Measurements from ENCODE around the gene ZDHHC17. TPM values are rescaled to one million over a fixed set of nuclear protein-coding genes. Genes with fewer than 3 reads are reported as not detected.

Gene ZDHHC17
- polyA plus RNA-seq, 1 of the 3 experiments (the other 2 are of a cell fraction) = 28.6 TPM

DNA sequence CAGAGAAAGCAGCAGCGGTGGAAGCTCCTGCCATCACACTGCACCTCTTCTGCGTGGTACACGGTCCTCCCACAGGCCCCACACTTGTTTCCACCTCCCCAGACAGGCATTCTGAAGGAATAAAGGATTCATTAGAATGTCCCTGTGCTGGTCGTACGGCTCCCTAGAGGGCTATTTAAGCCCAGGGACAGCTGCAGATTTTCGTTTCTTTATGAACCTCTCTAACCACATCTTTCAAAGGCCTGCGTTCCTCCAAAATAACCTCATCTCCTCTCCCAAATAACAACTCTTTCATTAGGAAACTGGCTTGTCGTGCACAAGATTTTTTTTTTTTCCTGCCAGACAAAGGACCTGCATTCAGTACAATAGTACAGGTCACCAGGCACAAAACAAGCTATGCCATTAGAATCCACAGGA is 102.2 kb downstream of the ZDHHC17 start:
- H3K9me3 ChIP-seq = no peaks in the 10 kb centered on the region
- POLR2A ChIA-PET = no interaction called here
- H3K9me2 ChIP-seq = no peaks in the 10 kb centered on the region
- H3F3A ChIP-seq (replicated peaks; ENCODE audit: insufficient read depth) = peaks cover 19% of the 10 kb centered on the region
- CTCF ChIA-PET = interaction anchor here (2.0 kb wide), 1 partner anchor 144 kb away, joined by 7 read pairs; no protein-coding TSS in a partner anchor
- H3K4me1 ChIP-seq (ENCODE audit: control insufficient read depth in 1 of 2, insufficient read depth in 2 of 2, low read depth in 1 of 2, low read length in 1 of 2) = peaks cover 3 to 16% of the 10 kb centered on the region in 2 experiments
- no peaks in the 10 kb centered on the region; the same call in 1 of the 2 replicates for H3K79me2 ChIP-seq (ENCODE audit: insufficient read depth)
- H3K27ac ChIP-seq (ENCODE audit: low read depth in 2 of 2, low read length in 1 of 2) = no peak overlapping the region
- DNase-seq = no peak
- H3K27me3 ChIP-seq (ENCODE audit: insufficient read depth) = no peaks in the 10 kb centered on the region
- H3K4me3 ChIP-seq (ENCODE audit: low read depth in 2 of 2, low read length in 1 of 2) = no peak overlapping the region
- peaks cover 13 to 19% of the 10 kb centered on the region in 2 experiments for H3K36me3 ChIP-seq (replicated peaks in 1 of 2; ENCODE audit: control insufficient read depth in 1 of 2, insufficient read depth in 2 of 2, low read length in 1 of 2)
- 95% methylated on average over 8 of the region's 8 CpGs for WGBS (ENCODE audit: low lambda C conversion rate)
- H4K20me1 ChIP-seq (ENCODE audit: insufficient read depth) = no peaks in the 10 kb centered on the region
- H3K4me2 ChIP-seq = no peak overlapping the region
- no peak for TF ChIP-seq YY1 (IDR thresholded peaks at IDR 0.05; ENCODE audit: low read depth)
- TF ChIP-seq EZH2phosphoT487 (IDR thresholded peaks at IDR 0.05; ENCODE audit: borderline replicate concordance, low read depth) = no peak
- TF ChIP-seq FOXJ3 (CRISPR knock-in tag; IDR thresholded peaks at IDR 0.05) = no peak
- TF ChIP-seq NFIC (IDR thresholded peaks at IDR 0.05; ENCODE audit: borderline replicate concordance) = no peak
- no peak for TF ChIP-seq RCOR1 (IDR thresholded peaks at IDR 0.05; ENCODE audit: low read length)
- no peak overlapping the region for H2AFZ ChIP-seq (ENCODE audit: low read depth)
- H3K9ac ChIP-seq = no peak overlapping the region

DNA sequence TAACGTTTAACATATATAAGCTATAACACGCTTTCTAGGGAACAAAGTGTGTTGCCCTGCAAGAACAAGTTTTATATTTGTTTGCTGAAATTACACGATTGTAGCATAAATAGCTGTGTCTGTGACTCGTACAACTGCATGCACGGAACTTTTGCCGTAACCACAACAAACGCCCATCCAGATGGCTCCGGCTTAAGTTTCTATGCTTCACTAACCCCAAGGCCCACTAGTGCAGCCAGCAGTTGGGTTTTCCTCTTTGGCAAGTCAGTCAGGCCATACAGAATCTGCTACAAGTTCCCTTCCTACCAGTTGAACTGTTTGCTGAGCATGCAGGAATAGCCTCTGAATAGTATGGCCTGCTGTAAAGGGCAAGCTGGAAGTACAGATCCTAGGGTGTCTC is 102.8 kb downstream of the ZDHHC17 start:
- Histone ChIP-seq H3K9me2 (no peaks in the 10 kb centered on the region), H3F3A (replicated peaks; ENCODE audit: insufficient read depth) (peaks cover 19% of the 10 kb centered on the region), H3K4me3 (ENCODE audit: low read depth in 2 of 2, low read length in 1 of 2) (no peak overlapping the region), H3K79me2 (ENCODE audit: insufficient read depth) (no peaks in the 10 kb centered on the region; the same call in 1 of the 2 replicates), H3K9me3 (no peaks in the 10 kb centered on the region), H3K4me1 (ENCODE audit: control insufficient read depth in 1 of 2, insufficient read depth in 2 of 2, low read depth in 1 of 2, low read length in 1 of 2) (peaks cover 3 to 16% of the 10 kb centered on the region in 2 experiments), H3K4me2 (no peak overlapping the region), H3K27me3 (ENCODE audit: insufficient read depth) (no peaks in the 10 kb centered on the region), H3K27ac (ENCODE audit: low read depth in 2 of 2, low read length in 1 of 2) (no peak overlapping the region), H3K36me3 (replicated peaks in 1 of 2; ENCODE audit: control insufficient read depth in 1 of 2, insufficient read depth in 2 of 2, low read length in 1 of 2) (peaks cover 13 to 14% of the 10 kb centered on the region in 2 experiments), H4K20me1 (ENCODE audit: insufficient read depth) (no peaks in the 10 kb centered on the region), H3K9ac (no peak overlapping the region), H2AFZ (ENCODE audit: low read depth) (no peak overlapping the region)
- WGBS (ENCODE audit: low lambda C conversion rate) = 97% methylated on average over 8 of the region's 8 CpGs
- TF ChIP-seq POLR2AphosphoS5 (IDR thresholded peaks at IDR 0.05; ENCODE audit: low read depth, low read length) (no peak), EP300 (IDR thresholded peaks at IDR 0.05; ENCODE audit: borderline replicate concordance in 1 of 2, low read depth in 1 of 2, low read length in 1 of 2) (no peak), FOSL2 (IDR thresholded peaks at IDR 0.05; ENCODE audit: borderline replicate concordance, low read depth) (no peak), MEF2A (IDR thresholded peaks at IDR 0.05; ENCODE audit: borderline replicate concordance, low read depth) (no peak), YY1 (IDR thresholded peaks at IDR 0.05; ENCODE audit: low read depth) (no peak), MXI1 (IDR thresholded peaks at IDR 0.05; ENCODE audit: low read depth, low read length) (no peak), ELF1 (IDR thresholded peaks at IDR 0.05) (no peak), TCF12 (IDR thresholded peaks at IDR 0.05) (no peak), TEAD4 (IDR thresholded peaks at IDR 0.05; ENCODE audit: borderline replicate concordance, insufficient read depth) (no peak)
- TF ChIP-seq, protein P1, sequence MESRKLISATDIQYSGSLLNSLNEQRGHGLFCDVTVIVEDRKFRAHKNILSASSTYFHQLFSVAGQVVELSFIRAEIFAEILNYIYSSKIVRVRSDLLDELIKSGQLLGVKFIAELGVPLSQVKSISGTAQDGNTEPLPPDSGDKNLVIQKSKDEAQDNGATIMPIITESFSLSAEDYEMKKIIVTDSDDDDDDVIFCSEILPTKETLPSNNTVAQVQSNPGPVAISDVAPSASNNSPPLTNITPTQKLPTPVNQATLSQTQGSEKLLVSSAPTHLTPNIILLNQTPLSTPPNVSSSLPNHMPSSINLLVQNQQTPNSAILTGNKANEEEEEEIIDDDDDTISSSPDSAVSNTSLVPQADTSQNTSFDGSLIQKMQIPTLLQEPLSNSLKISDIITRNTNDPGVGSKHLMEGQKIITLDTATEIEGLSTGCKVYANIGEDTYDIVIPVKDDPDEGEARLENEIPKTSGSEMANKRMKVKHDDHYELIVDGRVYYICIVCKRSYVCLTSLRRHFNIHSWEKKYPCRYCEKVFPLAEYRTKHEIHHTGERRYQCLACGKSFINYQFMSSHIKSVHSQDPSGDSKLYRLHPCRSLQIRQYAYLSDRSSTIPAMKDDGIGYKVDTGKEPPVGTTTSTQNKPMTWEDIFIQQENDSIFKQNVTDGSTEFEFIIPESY (IDR thresholded peaks at IDR 0.05; ENCODE audit: borderline replicate concordance, low read depth) = no peak
- TF ChIP-seq, protein P2, sequence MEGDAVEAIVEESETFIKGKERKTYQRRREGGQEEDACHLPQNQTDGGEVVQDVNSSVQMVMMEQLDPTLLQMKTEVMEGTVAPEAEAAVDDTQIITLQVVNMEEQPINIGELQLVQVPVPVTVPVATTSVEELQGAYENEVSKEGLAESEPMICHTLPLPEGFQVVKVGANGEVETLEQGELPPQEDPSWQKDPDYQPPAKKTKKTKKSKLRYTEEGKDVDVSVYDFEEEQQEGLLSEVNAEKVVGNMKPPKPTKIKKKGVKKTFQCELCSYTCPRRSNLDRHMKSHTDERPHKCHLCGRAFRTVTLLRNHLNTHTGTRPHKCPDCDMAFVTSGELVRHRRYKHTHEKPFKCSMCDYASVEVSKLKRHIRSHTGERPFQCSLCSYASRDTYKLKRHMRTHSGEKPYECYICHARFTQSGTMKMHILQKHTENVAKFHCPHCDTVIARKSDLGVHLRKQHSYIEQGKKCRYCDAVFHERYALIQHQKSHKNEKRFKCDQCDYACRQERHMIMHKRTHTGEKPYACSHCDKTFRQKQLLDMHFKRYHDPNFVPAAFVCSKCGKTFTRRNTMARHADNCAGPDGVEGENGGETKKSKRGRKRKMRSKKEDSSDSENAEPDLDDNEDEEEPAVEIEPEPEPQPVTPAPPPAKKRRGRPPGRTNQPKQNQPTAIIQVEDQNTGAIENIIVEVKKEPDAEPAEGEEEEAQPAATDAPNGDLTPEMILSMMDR (IDR thresholded peaks at IDR 0.05) = no peak
- TF ChIP-seq, protein P3, sequence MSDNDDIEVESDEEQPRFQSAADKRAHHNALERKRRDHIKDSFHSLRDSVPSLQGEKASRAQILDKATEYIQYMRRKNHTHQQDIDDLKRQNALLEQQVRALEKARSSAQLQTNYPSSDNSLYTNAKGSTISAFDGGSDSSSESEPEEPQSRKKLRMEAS (IDR thresholded peaks at IDR 0.05; ENCODE audit: low read depth) = no peak
- TF ChIP-seq, protein P4, sequence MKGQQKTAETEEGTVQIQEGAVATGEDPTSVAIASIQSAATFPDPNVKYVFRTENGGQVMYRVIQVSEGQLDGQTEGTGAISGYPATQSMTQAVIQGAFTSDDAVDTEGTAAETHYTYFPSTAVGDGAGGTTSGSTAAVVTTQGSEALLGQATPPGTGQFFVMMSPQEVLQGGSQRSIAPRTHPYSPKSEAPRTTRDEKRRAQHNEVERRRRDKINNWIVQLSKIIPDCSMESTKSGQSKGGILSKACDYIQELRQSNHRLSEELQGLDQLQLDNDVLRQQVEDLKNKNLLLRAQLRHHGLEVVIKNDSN (IDR thresholded peaks at IDR 0.05; ENCODE audit: borderline replicate concordance, low read depth) = no peak
- CTCF ChIA-PET = interaction anchor here (1.1 to 2.0 kb wide), 2 partner anchors 8 to 144 kb away, joined by 3 to 7 read pairs; no protein-coding TSS in a partner anchor
- DNase-seq = no peak
- POLR2A ChIA-PET = no interaction called here

Data from SK-N-SH (cell line).